Vagina (tissue), 2 donors: ENCODE results near the gene ITFG2.

Experiments
- POLR2A ChIP-seq, 2 donors: fragments of 450-650 bp; IDR thresholded peaks; one replicate each; pipeline ENCODE4 v1.6.1; 2017; ENCODE audit warnings: antibody characterized with exemption in 2 of 2, mild to moderate bottlenecking in 2 of 2, moderate library complexity in 2 of 2
- POLR2AphosphoS5 ChIP-seq, 2 donors: sonication (generic); formaldehyde crosslinking; IDR thresholded peaks; one replicate each; pipeline ENCODE4 v1.9.0; 2017; ENCODE audit warnings: antibody characterized with exemption in 2 of 2, mild to moderate bottlenecking in 2 of 2, low read depth in 1 of 2; ENCODE audit not compliant: insufficient read depth in 1 of 2
- TF ChIP-seq, protein P1 (sequence below), 3 experiments: fragments of 450-650 bp in 2 of 3; fragments of 200-600 bp in 1 of 3; sonication (generic) in 1 of 3; IDR thresholded peaks; one replicate each; pipeline ENCODE4 v1.5.1; 2017 to 2019; ENCODE audit warnings: antibody characterized with exemption in 3 of 3, mild to moderate bottlenecking in 2 of 3, moderate library complexity in 2 of 3

DNA sequence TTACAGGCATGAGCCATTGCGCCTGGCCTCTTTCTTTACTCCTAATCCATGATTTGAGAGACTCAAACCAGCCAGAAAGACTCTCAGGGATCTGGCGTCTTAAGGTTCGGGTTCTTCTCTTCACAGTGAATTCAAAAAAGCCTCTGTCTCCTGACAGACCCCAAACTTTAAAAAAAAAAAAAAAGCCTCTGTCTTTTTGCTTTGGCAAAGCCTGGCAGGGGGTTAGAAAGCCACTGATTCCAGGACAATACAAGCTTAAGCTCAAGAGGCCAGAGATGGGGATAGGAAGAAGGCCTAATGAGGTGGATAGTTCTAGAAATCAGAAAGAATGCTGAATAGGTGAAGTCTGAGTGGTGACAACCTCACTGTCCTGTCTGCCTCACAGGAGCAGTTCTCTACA, 13.6 kb downstream of the ITFG2 start:
- no peak for TF ChIP-seq POLR2A (IDR thresholded peaks at IDR 0.05)
- TF ChIP-seq POLR2AphosphoS5 (IDR thresholded peaks at IDR 0.05; ENCODE audit: insufficient read depth in 1 of 2, low read depth in 1 of 2): no peak
- TF ChIP-seq, protein P1, sequence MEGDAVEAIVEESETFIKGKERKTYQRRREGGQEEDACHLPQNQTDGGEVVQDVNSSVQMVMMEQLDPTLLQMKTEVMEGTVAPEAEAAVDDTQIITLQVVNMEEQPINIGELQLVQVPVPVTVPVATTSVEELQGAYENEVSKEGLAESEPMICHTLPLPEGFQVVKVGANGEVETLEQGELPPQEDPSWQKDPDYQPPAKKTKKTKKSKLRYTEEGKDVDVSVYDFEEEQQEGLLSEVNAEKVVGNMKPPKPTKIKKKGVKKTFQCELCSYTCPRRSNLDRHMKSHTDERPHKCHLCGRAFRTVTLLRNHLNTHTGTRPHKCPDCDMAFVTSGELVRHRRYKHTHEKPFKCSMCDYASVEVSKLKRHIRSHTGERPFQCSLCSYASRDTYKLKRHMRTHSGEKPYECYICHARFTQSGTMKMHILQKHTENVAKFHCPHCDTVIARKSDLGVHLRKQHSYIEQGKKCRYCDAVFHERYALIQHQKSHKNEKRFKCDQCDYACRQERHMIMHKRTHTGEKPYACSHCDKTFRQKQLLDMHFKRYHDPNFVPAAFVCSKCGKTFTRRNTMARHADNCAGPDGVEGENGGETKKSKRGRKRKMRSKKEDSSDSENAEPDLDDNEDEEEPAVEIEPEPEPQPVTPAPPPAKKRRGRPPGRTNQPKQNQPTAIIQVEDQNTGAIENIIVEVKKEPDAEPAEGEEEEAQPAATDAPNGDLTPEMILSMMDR (IDR thresholded peaks at IDR 0.05): no peak
